Mesodermal cell (in vitro differentiated cells): Measurements from ENCODE around the gene CTU1. TPM values are rescaled to one million over a fixed set of nuclear protein-coding genes. Genes with fewer than 3 reads are reported as not detected.

Experiments
- H3K27ac ChIP-seq: 2 replicates; pipeline ENCODE4 v1.7.0; 2013; ENCODE audit warnings: mild to moderate bottlenecking, low read depth, low read length, moderate library complexity; ENCODE audit not compliant: severe bottlenecking
- H3K36me3 ChIP-seq: 2 replicates; pipeline ENCODE4 v1.7.1; 2013; ENCODE audit warnings: mild to moderate bottlenecking, low read length, moderate library complexity; ENCODE audit not compliant: control insufficient read depth, insufficient read depth
- H3K4me1 ChIP-seq: one replicate; pipeline ENCODE4 v1.7.1; 2013; ENCODE audit warnings: mild to moderate bottlenecking, low read length; ENCODE audit not compliant: insufficient read depth, control insufficient read depth, poor library complexity, severe bottlenecking
- H3K4me3 ChIP-seq: 2 replicates; pipeline ENCODE4 v1.7.0; 2013; ENCODE audit warnings: low read length, control low read depth, mild to moderate bottlenecking; ENCODE audit not compliant: insufficient read depth, poor library complexity, severe bottlenecking; ENCODE audit errors: extremely low read depth
- H3K9me3 ChIP-seq: 2 replicates; pipeline ENCODE4 v1.7.1; 2013; ENCODE audit warnings: mild to moderate bottlenecking, low read length, moderate library complexity; ENCODE audit not compliant: control insufficient read depth
- WGBS, 2 experiments: methylation state at CpG; one replicate each; pipeline ENCODE4 v1.1.5; 2013; ENCODE audit warnings: missing lambda C conversion rate in 2 of 2; ENCODE audit not compliant: insufficient coverage in 2 of 2; 5-methylcytosine and 5-hydroxymethylcytosine counted together
- polyA plus RNA-seq, 2 experiments: library from polyadenylated mRNA; stranded (reverse); fragments of 50-300 nt; gene quantifications; one replicate each; pipeline ENCODE4 v1.2.3, GENCODE V29; 2013

CTU1 gene
- 4.2 TPM for polyA plus RNA-seq (2013, experiment 1 of 2)
- polyA plus RNA-seq (2013, experiment 2 of 2): 2.7 TPM

- Histone ChIP-seq H3K4me1 (no peaks in the 10 kb centered on the region), H3K36me3 (peaks cover 6% of the 10 kb centered on the region), H3K27ac (peak within 1 kb of the TSS; percentile 79), H3K4me3 (peak within 1 kb of the TSS; percentile 67), H3K9me3 (no peaks in the 10 kb centered on the region)
- WGBS, 2 experiments: 0% methylated on average over 29 to 31 of the region's 43 CpGs
Observed at GRCh38 chr19:51108066-51108804, at the start of gene CTU1. CTU1 (minus strand) TSS chr19:51108409; CDS start chr19:51104569, 3,840 bp downstream.

GRCh38 chr19:51157265-51157664, 49.1 kb upstream of the CTU1 start:
- no peaks in the 10 kb centered on the region for H3K9me3 ChIP-seq
- no peaks in the 10 kb centered on the region for H3K4me1 ChIP-seq
- H3K27ac ChIP-seq: no peak overlapping the region
- 36 to 92% methylated on average over 2 of the region's 2 CpGs for WGBS, 2 experiments
- H3K4me3 ChIP-seq: no peak overlapping the region
- no peaks in the 10 kb centered on the region for H3K36me3 ChIP-seq

- no peaks in the 10 kb centered on the region for H3K4me1 ChIP-seq
- H3K27ac ChIP-seq: no peak overlapping the region
- no peak overlapping the region for H3K4me3 ChIP-seq
- no peaks in the 10 kb centered on the region for H3K9me3 ChIP-seq
- 78 to 83% methylated on average over 1 to 2 of the region's 2 CpGs for WGBS, 2 experiments
- H3K36me3 ChIP-seq: no peaks in the 10 kb centered on the region
Observed at GRCh38 chr19:51156710-51157109, 48.5 kb upstream of the CTU1 start.

GRCh38 chr19:51150627-51151026, 42.4 kb upstream of the CTU1 start:
- H3K4me1 ChIP-seq: no peaks in the 10 kb centered on the region
- no peaks in the 10 kb centered on the region for H3K36me3 ChIP-seq
- no peak overlapping the region for H3K4me3 ChIP-seq
- no peaks in the 10 kb centered on the region for H3K9me3 ChIP-seq
- 92 to 97% methylated on average over 3 of the region's 3 CpGs for WGBS, 2 experiments
- no peak overlapping the region for H3K27ac ChIP-seq

- no peak overlapping the region for H3K27ac ChIP-seq
- 82 to 88% methylated on average over 2 to 3 of the region's 3 CpGs for WGBS, 2 experiments
Observed at GRCh38 chr19:51148580-51148979, 40.4 kb upstream of the CTU1 start.

GRCh38 chr19:51147663-51148062, 39.5 kb upstream of the CTU1 start:
- Histone ChIP-seq H3K27ac (no peak overlapping the region), H3K9me3 (no peaks in the 10 kb centered on the region), H3K36me3 (no peaks in the 10 kb centered on the region), H3K4me1 (no peaks in the 10 kb centered on the region), H3K4me3 (no peak overlapping the region)
- no CpG with 5 or more reads among the region's 1 CpG for WGBS, 2 experiments

More at GRCh38 chr19:51148580-51148979, 40.4 kb upstream of the CTU1 start:
- Histone ChIP-seq H3K9me3 (no peaks in the 10 kb centered on the region), H3K36me3 (no peaks in the 10 kb centered on the region), H3K4me3 (no peak overlapping the region), H3K4me1 (no peaks in the 10 kb centered on the region)

GRCh38 chr19:51146751-51147150, 38.5 kb upstream of the CTU1 start:
- Histone ChIP-seq H3K4me1 (no peaks in the 10 kb centered on the region), H3K36me3 (no peaks in the 10 kb centered on the region), H3K9me3 (no peaks in the 10 kb centered on the region), H3K27ac (no peak overlapping the region), H3K4me3 (no peak overlapping the region)
- 92 to 93% methylated on average over 5 to 6 of the region's 7 CpGs for WGBS, 2 experiments

GRCh38 chr19:51145916-51146493, 37.8 kb upstream of the CTU1 start:
- H3K9me3 ChIP-seq: no peaks in the 10 kb centered on the region
- no peaks in the 10 kb centered on the region for H3K36me3 ChIP-seq
- H3K4me1 ChIP-seq: no peaks in the 10 kb centered on the region
- no CpG with 5 or more reads among the region's 4 CpGs for WGBS, 2 experiments
- H3K27ac ChIP-seq: no peak overlapping the region
- H3K4me3 ChIP-seq: no peak overlapping the region

- 90% methylated on average over 4 to 11 of the region's 11 CpGs for WGBS, 2 experiments
- Histone ChIP-seq H3K9me3 (no peaks in the 10 kb centered on the region), H3K36me3 (no peaks in the 10 kb centered on the region), H3K4me1 (no peaks in the 10 kb centered on the region), H3K27ac (no peak overlapping the region), H3K4me3 (no peak overlapping the region)
Observed at GRCh38 chr19:51144482-51145045, 36.4 kb upstream of the CTU1 start.

GRCh38 chr19:51143486-51143885, 35.3 kb upstream of the CTU1 start:
- no peak overlapping the region for H3K4me3 ChIP-seq
- no peak overlapping the region for H3K27ac ChIP-seq
- 88 to 100% methylated on average over 2 to 3 of the region's 5 CpGs for WGBS, 2 experiments
- no peaks in the 10 kb centered on the region for H3K36me3 ChIP-seq
- H3K4me1 ChIP-seq: no peaks in the 10 kb centered on the region
- no peaks in the 10 kb centered on the region for H3K9me3 ChIP-seq
